Measurements from ENCODE around the gene CLDND2.

DNA sequence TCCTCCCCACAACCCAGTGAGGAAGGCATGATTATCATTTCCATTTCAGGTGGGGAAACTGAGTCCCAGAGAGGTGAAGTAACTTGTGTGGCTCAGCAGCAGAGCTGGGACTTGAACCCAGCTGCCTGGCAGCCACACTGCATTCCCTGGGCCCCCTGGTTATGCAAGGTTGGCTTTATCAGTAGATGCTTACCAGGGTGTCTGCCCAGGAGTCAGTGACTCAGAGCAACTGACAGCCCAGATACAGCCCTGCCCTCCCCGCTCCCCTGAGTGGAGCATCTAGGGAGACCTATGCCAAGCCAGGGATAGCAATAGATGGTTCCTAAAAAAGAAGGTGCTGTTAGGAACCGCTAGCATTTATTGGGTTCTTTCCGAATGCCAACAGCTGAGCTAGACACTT is 51.4 kb downstream of the CLDND2 start:
- no peak for TF ChIP-seq POLR2A (IDR thresholded peaks at IDR 0.05; ENCODE audit: low read depth, low read length)
- TF ChIP-seq, protein P1, sequence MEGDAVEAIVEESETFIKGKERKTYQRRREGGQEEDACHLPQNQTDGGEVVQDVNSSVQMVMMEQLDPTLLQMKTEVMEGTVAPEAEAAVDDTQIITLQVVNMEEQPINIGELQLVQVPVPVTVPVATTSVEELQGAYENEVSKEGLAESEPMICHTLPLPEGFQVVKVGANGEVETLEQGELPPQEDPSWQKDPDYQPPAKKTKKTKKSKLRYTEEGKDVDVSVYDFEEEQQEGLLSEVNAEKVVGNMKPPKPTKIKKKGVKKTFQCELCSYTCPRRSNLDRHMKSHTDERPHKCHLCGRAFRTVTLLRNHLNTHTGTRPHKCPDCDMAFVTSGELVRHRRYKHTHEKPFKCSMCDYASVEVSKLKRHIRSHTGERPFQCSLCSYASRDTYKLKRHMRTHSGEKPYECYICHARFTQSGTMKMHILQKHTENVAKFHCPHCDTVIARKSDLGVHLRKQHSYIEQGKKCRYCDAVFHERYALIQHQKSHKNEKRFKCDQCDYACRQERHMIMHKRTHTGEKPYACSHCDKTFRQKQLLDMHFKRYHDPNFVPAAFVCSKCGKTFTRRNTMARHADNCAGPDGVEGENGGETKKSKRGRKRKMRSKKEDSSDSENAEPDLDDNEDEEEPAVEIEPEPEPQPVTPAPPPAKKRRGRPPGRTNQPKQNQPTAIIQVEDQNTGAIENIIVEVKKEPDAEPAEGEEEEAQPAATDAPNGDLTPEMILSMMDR (conservative IDR thresholded peaks at IDR 0.05; ENCODE audit: low read depth, low read length): no peak
- no peak for TF ChIP-seq RFX5 (IDR thresholded peaks at IDR 0.05; ENCODE audit: low read depth, low read length)
- no peak for TF ChIP-seq SMC3 (IDR thresholded peaks at IDR 0.05; ENCODE audit: low read depth, low read length)
- no peak for TF ChIP-seq FOS (IDR thresholded peaks at IDR 0.05; ENCODE audit: low read depth, low read length)
- TF ChIP-seq RCOR1 (IDR thresholded peaks at IDR 0.05; ENCODE audit: insufficient replicate concordance, low read length): no peak
- no peak for TF ChIP-seq MAZ (IDR thresholded peaks at IDR 0.05; ENCODE audit: borderline replicate concordance, low read depth, low read length)
